ENCODE data around the gene RAB20.

DNA sequence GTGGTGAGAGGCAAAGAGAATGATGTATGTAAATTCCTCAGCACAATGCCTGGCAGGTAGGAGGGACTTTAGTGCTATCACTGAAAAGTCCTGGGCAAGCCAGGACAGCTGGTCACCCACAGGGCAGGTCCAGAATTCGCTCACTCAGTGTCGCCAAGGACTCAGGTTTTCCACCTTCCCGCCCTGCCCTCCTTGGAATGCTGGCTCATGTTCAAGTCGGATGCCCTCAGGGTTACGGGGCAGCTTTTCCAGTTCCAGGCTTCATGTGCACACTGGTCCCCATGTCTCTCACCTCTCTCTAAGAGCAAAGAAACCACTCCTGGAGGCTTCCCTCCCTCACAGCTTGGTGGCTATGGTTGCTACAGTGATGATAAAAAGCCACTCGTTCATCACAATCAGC is 29.1 kb upstream of the RAB20 start:
- TF ChIP-seq CTBP1 (IDR thresholded peaks at IDR 0.05; ENCODE audit: borderline replicate concordance) (no peak), ELF4 (IDR thresholded peaks at IDR 0.05) (no peak), SUZ12 (IDR thresholded peaks at IDR 0.05) (no peak), SP1 (IDR thresholded peaks at IDR 0.05) (no peak), FOXM1 (IDR thresholded peaks at IDR 0.05; ENCODE audit: borderline replicate concordance) (no peak), L3MBTL2 (conservative IDR thresholded peaks at IDR 0.05) (no peak), BHLHE40 (IDR thresholded peaks at IDR 0.05; ENCODE audit: borderline replicate concordance) (no peak), FOXK2 (IDR thresholded peaks at IDR 0.05) (no peak), FOXA1 (IDR thresholded peaks at IDR 0.05) (no peak), NFRKB (IDR thresholded peaks at IDR 0.05) (no peak)
- TF ChIP-seq, protein P1, sequence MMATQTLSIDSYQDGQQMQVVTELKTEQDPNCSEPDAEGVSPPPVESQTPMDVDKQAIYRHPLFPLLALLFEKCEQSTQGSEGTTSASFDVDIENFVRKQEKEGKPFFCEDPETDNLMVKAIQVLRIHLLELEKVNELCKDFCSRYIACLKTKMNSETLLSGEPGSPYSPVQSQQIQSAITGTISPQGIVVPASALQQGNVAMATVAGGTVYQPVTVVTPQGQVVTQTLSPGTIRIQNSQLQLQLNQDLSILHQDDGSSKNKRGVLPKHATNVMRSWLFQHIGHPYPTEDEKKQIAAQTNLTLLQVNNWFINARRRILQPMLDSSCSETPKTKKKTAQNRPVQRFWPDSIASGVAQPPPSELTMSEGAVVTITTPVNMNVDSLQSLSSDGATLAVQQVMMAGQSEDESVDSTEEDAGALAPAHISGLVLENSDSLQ (IDR thresholded peaks at IDR 0.05), result no peak
